Measurements from ENCODE around the gene COA4. TPM values are rescaled to one million over a fixed set of nuclear protein-coding genes. Genes with fewer than 3 reads are reported as not detected.

The COA4 gene
- total RNA-seq, 1 experiment from 2014 or later, result 79.7 TPM

DNA sequence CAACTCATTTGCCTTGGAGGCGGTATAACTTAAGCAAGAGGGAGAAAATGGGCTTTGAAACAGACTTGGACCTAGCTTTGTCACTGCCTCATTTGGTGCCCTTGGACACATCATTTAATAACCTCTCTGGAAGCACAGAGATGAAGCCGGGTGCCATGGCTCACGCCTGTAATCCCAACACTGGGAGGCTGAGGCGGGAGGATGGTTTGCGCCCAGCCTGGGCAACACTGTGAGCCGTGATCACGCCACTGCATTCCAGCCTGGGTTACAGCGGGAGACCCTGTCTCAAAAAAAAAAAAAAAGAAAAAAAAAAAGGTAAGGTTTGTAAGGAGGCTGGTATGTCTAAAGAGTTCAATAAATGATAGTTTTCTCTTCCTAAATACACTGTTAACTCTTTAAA, 806 bp downstream of the COA4 start:
- peak overlapping the region; percentile 82 for H3K4me2 ChIP-seq
- POLR2A ChIA-PET (ENCODE audit: unreplicated experiment), result interaction anchor here (0.7 kb wide), 1 partner anchor 79 kb away, joined by 5 read pairs; no protein-coding TSS in a partner anchor
- H3K27me3 ChIP-seq (ENCODE audit: insufficient read depth, low read depth), result no peaks in the 10 kb centered on the region
- H3K27ac ChIP-seq, result peak overlapping the region; percentile 95
- H3K79me2 ChIP-seq (ENCODE audit: low read depth), result peaks cover 50% of the 10 kb centered on the region
- TF ChIP-seq EZH2 (IDR thresholded peaks at IDR 0.05; ENCODE audit: low read depth), result no peak
- no peak for TF ChIP-seq CTCF (conservative IDR thresholded peaks at IDR 0.05)
- BruUV-seq (replicated peaks), result TSS peak; percentile 76
- H2AFZ ChIP-seq, result peak overlapping the region; percentile 94
- peaks cover 23% of the 10 kb centered on the region for H3K4me1 ChIP-seq (replicated peaks; ENCODE audit: insufficient read depth)
- peak overlapping the region; percentile 93 for H3K4me3 ChIP-seq
- CTCF ChIA-PET, result no interaction called here
- H3K9me2 ChIP-seq (ENCODE audit: insufficient read depth), result no peaks in the 10 kb centered on the region
- H3F3A ChIP-seq (ENCODE audit: insufficient read depth, low read depth), result peaks cover 26% of the 10 kb centered on the region
- peak in 1 of 2 experiments; percentile 5 for DNase-seq
- intact Hi-C loops (cut with micrococcal nuclease; ENCODE audit: unreplicated experiment), result no loop called here
- peaks cover 38% of the 10 kb centered on the region for H3K36me3 ChIP-seq (ENCODE audit: low read depth)
- H4K20me1 ChIP-seq (ENCODE audit: insufficient read depth), result no peaks in the 10 kb centered on the region; the same call in 1 of the 2 replicates
- no peaks in the 10 kb centered on the region for H3K9me3 ChIP-seq (ENCODE audit: insufficient read depth, low read depth)

GRCh38 chr11:73875380-73875779, 1.3 kb downstream of the COA4 start:
- H4K20me1 ChIP-seq (ENCODE audit: insufficient read depth), result no peaks in the 10 kb centered on the region; the same call in 1 of the 2 replicates
- TF ChIP-seq EZH2 (IDR thresholded peaks at IDR 0.05; ENCODE audit: low read depth), result no peak
- TF ChIP-seq CTCF (conservative IDR thresholded peaks at IDR 0.05), result no peak
- peaks cover 30% of the 10 kb centered on the region for H3F3A ChIP-seq (ENCODE audit: insufficient read depth, low read depth)
- peaks cover 23% of the 10 kb centered on the region for H3K4me1 ChIP-seq (replicated peaks; ENCODE audit: insufficient read depth)
- H3K4me2 ChIP-seq, result peak overlapping the region; percentile 82
- peaks cover 38% of the 10 kb centered on the region for H3K36me3 ChIP-seq (ENCODE audit: low read depth)
- peak overlapping the region; percentile 93 for H3K4me3 ChIP-seq
- intact Hi-C loops (cut with micrococcal nuclease; ENCODE audit: unreplicated experiment), result no loop called here
- H2AFZ ChIP-seq, result no peak overlapping the region
- CTCF ChIA-PET, result no interaction called here
- POLR2A ChIA-PET (ENCODE audit: unreplicated experiment), result interaction anchor here (0.7 kb wide), 1 partner anchor 79 kb away, joined by 5 read pairs; no protein-coding TSS in a partner anchor
- no peak for DNase-seq
- no peaks in the 10 kb centered on the region for H3K27me3 ChIP-seq (ENCODE audit: insufficient read depth, low read depth)
- BruUV-seq (replicated peaks), result no TSS peak
- H3K79me2 ChIP-seq (ENCODE audit: low read depth), result peaks cover 50% of the 10 kb centered on the region
- H3K9me2 ChIP-seq (ENCODE audit: insufficient read depth), result no peaks in the 10 kb centered on the region
- H3K9me3 ChIP-seq (ENCODE audit: insufficient read depth, low read depth), result no peaks in the 10 kb centered on the region
- peak overlapping the region; percentile 95 for H3K27ac ChIP-seq

GRCh38 chr11:73872749-73873357, 3.8 kb downstream of the COA4 start:
- Histone ChIP-seq H3K36me3 (ENCODE audit: low read depth) (peaks cover 38% of the 10 kb centered on the region), H3K9me2 (ENCODE audit: insufficient read depth) (no peaks in the 10 kb centered on the region), H3K27me3 (ENCODE audit: insufficient read depth, low read depth) (no peaks in the 10 kb centered on the region), H4K20me1 (ENCODE audit: insufficient read depth) (no peaks in the 10 kb centered on the region; the same call in 1 of the 2 replicates), H3K27ac (no peak overlapping the region), H3F3A (ENCODE audit: insufficient read depth, low read depth) (peaks cover 44% of the 10 kb centered on the region), H3K4me2 (no peak overlapping the region), H3K79me2 (ENCODE audit: low read depth) (peaks cover 43% of the 10 kb centered on the region), H3K4me1 (replicated peaks; ENCODE audit: insufficient read depth) (peaks cover 17% of the 10 kb centered on the region), H3K4me3 (no peak overlapping the region), H2AFZ (no peak overlapping the region), H3K9me3 (ENCODE audit: insufficient read depth, low read depth) (no peaks in the 10 kb centered on the region)
- TF ChIP-seq CTCF (conservative IDR thresholded peaks at IDR 0.05) (no peak), EZH2 (IDR thresholded peaks at IDR 0.05; ENCODE audit: low read depth) (no peak)
- DNase-seq, result no peak
- ChIA-PET POLR2A (ENCODE audit: unreplicated experiment) (interaction anchor here (0.6 kb wide), 1 partner anchor 62 kb away, joined by 3 read pairs; no protein-coding TSS in a partner anchor), CTCF (no interaction called here)
- no TSS peak for BruUV-seq (replicated peaks)
- intact Hi-C loops (cut with micrococcal nuclease; ENCODE audit: unreplicated experiment), result no loop called here

All from PC-9 (cell line).